GM19397 (cell line): ENCODE results near the gene NUDC.
"Not testable (repeated sequence)": the region's sequence is repeated elsewhere in the genome, so short reads cannot be mapped to it uniquely, and the experiment has no call there.

Experiments
- ATAC-seq: cut with Tn5 transposase; IDR thresholded peaks from one replicate; pipeline ENCODE4 v1.9.1; 2021; ENCODE audit warnings: mild to moderate bottlenecking, moderate library complexity; ENCODE audit not compliant: unreplicated experiment

The NUDC gene

DNA sequence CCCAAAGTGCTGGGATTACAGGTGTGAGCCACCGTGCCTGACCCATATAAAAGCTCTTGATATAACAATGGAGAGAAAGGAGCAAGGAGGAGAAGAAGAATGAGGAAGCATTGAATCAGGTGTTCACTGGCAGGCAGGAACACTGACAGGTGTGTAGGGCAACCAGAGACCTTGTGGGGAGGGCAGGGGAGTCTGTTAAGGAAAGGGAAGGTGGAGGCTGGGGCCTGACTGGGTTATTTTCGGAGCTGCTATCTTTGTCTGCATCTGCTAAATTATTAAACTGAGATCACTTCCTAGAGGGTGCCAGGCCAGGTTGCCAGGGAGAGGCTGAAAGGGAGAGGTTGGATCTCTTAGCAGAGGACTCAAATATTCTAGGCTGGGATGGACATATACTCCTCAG is 65.1 kb downstream of the NUDC start:
- no peak for ATAC-seq

DNA sequence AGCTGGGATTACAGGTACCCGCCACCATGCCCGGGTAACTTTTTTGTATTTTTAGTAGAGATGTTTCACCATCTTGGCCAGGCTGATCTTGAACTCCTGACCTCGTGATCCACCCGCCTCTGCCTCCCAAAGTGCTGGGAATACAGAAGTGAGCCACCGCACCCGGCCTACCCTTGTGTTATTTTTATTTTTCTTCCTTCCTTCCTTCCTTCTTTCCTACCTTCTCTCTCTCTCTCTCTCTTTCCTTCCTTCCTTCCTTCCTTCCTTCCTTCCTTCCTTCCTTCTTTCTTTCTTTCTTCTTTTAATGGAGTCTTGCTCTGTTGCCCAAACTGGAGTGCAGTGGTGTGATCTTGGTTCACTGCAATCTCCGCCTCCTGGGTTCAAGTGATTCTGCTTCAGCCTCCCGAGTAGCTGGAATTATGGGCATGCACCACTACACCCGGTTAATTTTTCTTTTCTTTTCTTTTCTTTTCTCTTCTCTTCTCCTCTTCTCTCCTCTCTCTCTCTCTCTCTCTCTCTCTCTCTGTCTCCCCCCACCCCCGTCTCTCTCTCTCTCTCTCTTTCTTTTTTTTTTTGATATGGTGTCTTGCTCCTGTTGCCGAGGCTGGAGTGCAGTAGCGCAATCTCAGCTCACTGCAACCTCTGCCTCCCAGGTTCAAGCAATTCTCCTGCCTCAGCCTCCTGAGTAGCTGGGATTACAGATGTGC is 68.0 kb downstream of the NUDC start:
- ATAC-seq = not testable (repeated sequence)

DNA sequence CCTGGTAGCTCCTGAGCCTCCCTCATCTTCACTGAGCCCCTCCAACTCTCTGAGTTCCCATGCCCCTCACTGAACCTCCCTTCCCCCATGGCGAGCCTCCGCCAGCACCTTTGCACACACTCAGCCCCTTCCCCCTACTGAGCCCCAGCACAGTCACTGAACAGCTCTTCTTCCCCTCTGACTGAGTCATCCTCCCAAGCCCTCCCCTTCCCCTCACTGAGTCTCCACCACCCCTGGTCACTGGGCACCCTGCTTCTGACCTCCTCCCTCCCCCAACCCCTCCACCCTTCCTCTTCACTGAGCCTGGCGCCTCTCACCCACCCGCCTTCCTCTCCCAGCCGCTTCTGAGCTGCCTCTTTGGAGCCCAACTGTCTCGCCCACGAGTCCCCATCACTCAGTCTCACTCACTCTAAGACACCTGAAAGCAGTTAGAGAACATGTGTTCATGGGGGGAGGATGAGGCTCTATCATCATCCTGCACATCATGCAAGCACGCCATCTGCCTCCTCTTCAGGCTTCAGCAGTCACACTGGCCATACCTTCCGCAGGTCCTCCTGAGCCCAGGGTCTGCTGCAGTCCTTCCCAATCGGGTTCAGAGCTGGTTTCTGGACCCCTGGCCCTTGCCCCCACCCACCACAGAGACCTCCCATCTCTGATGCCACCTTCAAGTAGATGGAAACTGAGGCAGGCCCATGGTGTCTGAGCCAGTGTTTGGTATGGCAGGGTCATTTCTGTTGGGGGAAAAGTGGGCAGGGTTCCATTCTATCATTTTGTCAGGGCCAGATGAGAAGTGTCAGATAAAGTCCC is 70.0 kb downstream of the NUDC start:
- no peak for ATAC-seq

DNA sequence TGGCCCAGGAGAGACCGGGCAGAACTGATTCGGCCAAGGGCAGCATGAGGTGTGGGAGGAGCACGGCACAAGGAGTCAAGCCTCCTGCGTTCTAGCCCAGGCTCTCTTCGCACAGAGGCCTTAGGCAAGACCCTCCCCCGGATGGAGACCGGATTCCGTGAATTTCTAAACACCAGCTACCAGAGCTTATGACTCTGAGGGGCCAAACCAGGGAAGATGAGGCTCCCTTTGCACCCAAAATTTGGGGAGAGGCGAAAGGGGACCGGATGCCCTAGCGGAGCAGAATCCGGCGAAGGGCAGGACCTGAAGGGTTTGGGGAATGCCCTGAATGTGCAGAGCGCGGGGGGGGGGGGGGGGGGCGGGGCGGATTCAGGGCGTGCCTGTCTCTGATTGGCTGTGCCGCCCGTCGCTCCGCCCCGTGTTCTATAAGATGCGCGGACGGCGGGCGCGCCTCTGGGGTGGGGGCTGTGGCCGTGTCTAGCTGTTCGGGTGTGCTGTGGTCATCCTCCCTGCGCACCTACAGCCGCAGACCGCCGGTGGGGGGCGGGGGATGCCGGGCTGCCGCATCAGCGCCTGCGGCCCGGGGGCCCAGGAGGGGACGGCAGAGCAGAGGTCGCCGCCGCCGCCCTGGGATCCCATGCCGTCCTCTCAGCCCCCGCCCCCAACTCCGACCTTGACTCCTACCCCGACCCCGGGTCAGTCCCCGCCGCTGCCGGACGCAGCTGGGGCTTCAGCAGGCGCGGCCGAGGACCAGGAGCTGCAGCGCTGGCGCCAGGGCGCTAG is 71.9 kb downstream of the NUDC start, which contains the start of gene TRNP1:
TSS of gene TRNP1 (plus strand) at position 456 of the 783 bp plus-strand sequence. CDS start at position 551, 95 bp downstream.
- ATAC-seq = no peak

DNA sequence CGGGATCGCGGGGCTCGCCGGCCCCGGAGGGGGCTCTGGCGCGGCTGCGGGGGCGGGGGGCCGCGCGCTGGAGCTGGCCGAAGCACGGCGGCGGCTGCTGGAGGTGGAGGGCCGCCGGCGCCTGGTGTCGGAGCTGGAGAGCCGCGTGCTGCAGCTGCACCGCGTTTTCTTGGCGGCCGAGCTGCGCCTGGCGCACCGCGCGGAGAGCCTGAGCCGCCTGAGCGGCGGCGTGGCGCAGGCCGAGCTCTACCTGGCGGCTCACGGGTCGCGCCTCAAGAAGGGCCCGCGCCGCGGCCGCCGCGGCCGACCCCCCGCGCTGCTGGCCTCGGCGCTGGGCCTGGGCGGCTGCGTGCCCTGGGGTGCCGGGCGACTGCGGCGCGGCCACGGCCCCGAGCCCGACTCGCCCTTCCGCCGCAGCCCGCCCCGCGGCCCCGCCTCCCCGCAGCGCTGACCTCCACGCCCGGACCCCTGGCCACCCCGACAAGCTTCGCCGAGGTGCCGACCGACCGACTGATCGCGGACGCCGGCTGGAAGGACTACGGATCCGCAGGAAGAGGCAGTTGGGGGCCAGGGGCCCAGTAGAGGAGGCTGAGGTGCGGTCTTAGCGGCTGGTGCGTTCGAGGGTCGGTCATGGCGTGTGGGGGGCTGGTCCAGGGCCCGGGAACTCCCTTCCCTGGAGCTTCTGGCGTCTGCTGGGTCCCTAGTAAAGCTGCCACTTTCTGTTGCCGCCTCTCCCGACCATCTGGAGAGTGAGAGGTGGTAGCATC is 72.7 kb downstream of the NUDC start:
- ATAC-seq = no peak

DNA sequence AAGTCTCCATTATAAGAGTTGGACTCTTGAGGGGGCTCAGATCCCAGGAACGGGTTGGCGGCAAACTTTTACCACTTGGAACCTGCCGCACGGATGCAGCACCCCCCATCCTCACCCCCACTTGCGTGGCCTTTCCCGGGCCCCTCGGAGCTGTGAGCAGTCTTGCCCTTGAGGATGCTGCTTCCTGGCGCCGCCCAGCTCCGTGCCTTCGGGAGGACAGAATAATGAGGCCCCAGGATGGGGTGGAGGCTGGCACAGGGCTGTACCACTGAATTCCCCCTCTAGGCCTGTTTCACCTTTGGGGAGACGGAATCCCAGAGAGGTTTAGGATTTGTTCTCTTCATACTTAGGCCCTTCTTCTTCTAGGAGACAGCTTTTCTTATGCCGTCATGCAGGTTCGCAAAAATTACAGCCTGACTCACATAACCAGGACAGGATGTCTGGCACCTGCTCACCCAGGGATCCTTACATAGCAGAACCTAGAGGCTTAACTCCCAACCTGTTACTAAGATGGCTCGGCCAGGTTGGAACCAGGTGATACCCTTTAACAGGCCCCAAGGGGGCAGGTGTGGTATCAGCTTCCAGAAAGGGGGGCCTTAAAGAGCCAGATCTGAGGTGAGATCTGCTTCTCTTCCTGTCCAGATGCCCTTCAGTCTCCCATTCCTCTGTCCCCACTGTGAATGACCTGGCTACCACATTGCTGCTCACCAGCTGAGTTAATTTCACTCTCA is 73.4 kb downstream of the NUDC start:
- ATAC-seq = no peak

DNA sequence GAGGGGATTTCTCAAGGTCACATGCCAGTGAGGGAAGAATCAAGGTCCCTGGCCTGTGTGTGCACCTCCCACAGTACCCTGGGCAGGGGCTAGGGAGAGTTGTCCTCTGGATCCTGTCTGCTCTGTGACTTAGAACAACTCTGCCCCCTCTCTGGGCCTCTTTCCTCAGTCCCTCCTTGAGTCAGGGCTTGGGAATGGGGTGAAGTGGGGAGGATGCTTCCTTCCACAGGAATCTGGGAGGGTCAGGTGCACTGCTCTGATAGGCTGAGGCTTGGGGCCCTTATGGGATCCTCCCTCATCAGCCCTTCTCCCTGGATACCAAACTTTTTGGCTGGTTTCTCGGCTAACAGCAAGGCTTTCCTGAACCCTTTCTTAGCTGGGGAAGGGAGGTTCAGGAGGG is 74.5 kb downstream of the NUDC start:
- ATAC-seq = no peak
